H1 (cell line): ENCODE data around the gene DCPS.

ENCODE experiments used
- CHD7 ChIP-seq: fragments of 300-600 bp; sonication (generic); IDR thresholded peaks from 2 replicates; pipeline ENCODE4 v1.7.1; 2012; ENCODE audit warnings: low read length, moderate library complexity, mild to moderate bottlenecking, inconsistent platforms; ENCODE audit not compliant: insufficient replicate concordance
- CREB1 ChIP-seq: IDR thresholded peaks from 2 replicates; pipeline ENCODE4 v1.6.1; 2012; ENCODE audit warnings: inconsistent platforms
- EP300 ChIP-seq, 2 experiments: IDR thresholded peaks; 1 replicate in 1 of 2; 2 replicates in 1 of 2; pipeline ENCODE4 v1.6.1; 2011 to 2012; ENCODE audit warnings: low read depth in 2 of 2, low read length in 2 of 2, mild to moderate bottlenecking in 2 of 2, borderline replicate concordance in 1 of 2, inconsistent platforms in 1 of 2, moderate library complexity in 1 of 2
- EZH2 ChIP-seq: fragments of 200-600 bp; sonication (generic); IDR thresholded peaks from 2 replicates; pipeline ENCODE4 v1.7.1; 2012; ENCODE audit warnings: low read depth, mild to moderate bottlenecking, moderate library complexity, low read length, inconsistent platforms; ENCODE audit not compliant: severe bottlenecking
- POLR2A ChIP-seq, 2 experiments: IDR thresholded peaks; 1 replicate in 1 of 2; 2 replicates in 1 of 2; pipeline ENCODE4 v1.6.1; 2011; ENCODE audit warnings: low read depth in 2 of 2, low read length in 2 of 2, mild to moderate bottlenecking in 2 of 2; ENCODE audit errors: control extremely low read depth in 1 of 2
- POLR2AphosphoS5 ChIP-seq: IDR thresholded peaks from 2 replicates; pipeline ENCODE4 v1.6.1; 2011; ENCODE audit warnings: low read depth, low read length
- RFX5 ChIP-seq: IDR thresholded peaks from 2 replicates; pipeline ENCODE4 v1.6.1; 2011; ENCODE audit warnings: low read depth, low read length, improper control_type of control experiment, borderline replicate concordance
- SIN3A ChIP-seq, 2 experiments: IDR thresholded peaks in 1 of 2; conservative IDR thresholded peaks in 1 of 2; 2 replicates each; pipeline ENCODE4 v1.6.1; 2011 to 2012; ENCODE audit warnings: low read length in 2 of 2, improper control_type of control experiment in 1 of 2, low read depth in 1 of 2, mild to moderate bottlenecking in 1 of 2
- TAF1 ChIP-seq: IDR thresholded peaks from 2 replicates; pipeline ENCODE4 v1.6.1; 2011; ENCODE audit warnings: mild to moderate bottlenecking, low read depth, low read length
- USF2 ChIP-seq: IDR thresholded peaks from 2 replicates; pipeline ENCODE4 v1.6.1; 2011; ENCODE audit warnings: low read length, improper control_type of control experiment
- ZNF274 ChIP-seq: IDR thresholded peaks from 2 replicates; pipeline ENCODE4 v1.7.0; 2012; ENCODE audit warnings: low read length, borderline replicate concordance; ENCODE audit errors: extremely low read depth
- TF ChIP-seq, protein P1 (sequence below), 3 experiments: IDR thresholded peaks; 1 replicate in 2 of 3; 2 replicates in 1 of 3; pipeline versions ENCODE4 v1.5.1 to v1.6.1; 2011; ENCODE audit warnings: low read length in 3 of 3, mild to moderate bottlenecking in 3 of 3, inconsistent platforms in 2 of 3, low read depth in 1 of 3, moderate library complexity in 1 of 3; ENCODE audit not compliant: insufficient read depth in 1 of 3; ENCODE audit errors: control extremely low read depth in 1 of 3

GRCh38 chr11:126303623-126304456 lies at the start of gene DCPS:
- TF ChIP-seq EP300 (IDR thresholded peaks at IDR 0.05; ENCODE audit: borderline replicate concordance in 1 of 2, low read depth in 2 of 2, low read length in 2 of 2), result peak in 1 of 2 experiments; percentile 62; a peak in 1 of 3 replicates
- TF ChIP-seq SIN3A (conservative IDR thresholded peaks at IDR 0.05 in 1 of 2, IDR thresholded peaks at IDR 0.05 in 1 of 2; ENCODE audit: low read depth in 1 of 2, low read length in 2 of 2), result peak in 1 of 2 experiments; percentile 82; a peak in 2 of 4 replicates
- no peak for TF ChIP-seq ZNF274
- no peak for TF ChIP-seq EZH2
- TF ChIP-seq POLR2A (IDR thresholded peaks at IDR 0.05; ENCODE audit: control extremely low read depth in 1 of 2, low read depth in 2 of 2, low read length in 2 of 2), result peak; percentile 93 to 99
- TF ChIP-seq RFX5, result no peak
- no peak for TF ChIP-seq CREB1
- TF ChIP-seq POLR2AphosphoS5, result peak; percentile 94
- no peak for TF ChIP-seq USF2
- TF ChIP-seq, protein P1, sequence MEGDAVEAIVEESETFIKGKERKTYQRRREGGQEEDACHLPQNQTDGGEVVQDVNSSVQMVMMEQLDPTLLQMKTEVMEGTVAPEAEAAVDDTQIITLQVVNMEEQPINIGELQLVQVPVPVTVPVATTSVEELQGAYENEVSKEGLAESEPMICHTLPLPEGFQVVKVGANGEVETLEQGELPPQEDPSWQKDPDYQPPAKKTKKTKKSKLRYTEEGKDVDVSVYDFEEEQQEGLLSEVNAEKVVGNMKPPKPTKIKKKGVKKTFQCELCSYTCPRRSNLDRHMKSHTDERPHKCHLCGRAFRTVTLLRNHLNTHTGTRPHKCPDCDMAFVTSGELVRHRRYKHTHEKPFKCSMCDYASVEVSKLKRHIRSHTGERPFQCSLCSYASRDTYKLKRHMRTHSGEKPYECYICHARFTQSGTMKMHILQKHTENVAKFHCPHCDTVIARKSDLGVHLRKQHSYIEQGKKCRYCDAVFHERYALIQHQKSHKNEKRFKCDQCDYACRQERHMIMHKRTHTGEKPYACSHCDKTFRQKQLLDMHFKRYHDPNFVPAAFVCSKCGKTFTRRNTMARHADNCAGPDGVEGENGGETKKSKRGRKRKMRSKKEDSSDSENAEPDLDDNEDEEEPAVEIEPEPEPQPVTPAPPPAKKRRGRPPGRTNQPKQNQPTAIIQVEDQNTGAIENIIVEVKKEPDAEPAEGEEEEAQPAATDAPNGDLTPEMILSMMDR (IDR thresholded peaks at IDR 0.05; ENCODE audit: control extremely low read depth in 1 of 3, insufficient read depth in 1 of 3, low read depth in 1 of 3, low read length in 3 of 3), result no peak
- TF ChIP-seq TAF1, result peak; percentile 97
- TF ChIP-seq CHD7, result no peak
